H1 (cell line): Measurements from ENCODE around the gene TNS2.

Source experiments
- E2F6 ChIP-seq: IDR thresholded peaks from 2 replicates; pipeline ENCODE4 v1.6.1; 2012; ENCODE audit warnings: inconsistent platforms
- EP300 ChIP-seq, 2 experiments: IDR thresholded peaks; 1 replicate in 1 of 2; 2 replicates in 1 of 2; pipeline ENCODE4 v1.6.1; 2011 to 2012; ENCODE audit warnings: low read depth in 2 of 2, low read length in 2 of 2, mild to moderate bottlenecking in 2 of 2, borderline replicate concordance in 1 of 2, inconsistent platforms in 1 of 2, moderate library complexity in 1 of 2
- EZH2 ChIP-seq: fragments of 200-600 bp; sonication (generic); IDR thresholded peaks from 2 replicates; pipeline ENCODE4 v1.7.1; 2012; ENCODE audit warnings: low read depth, mild to moderate bottlenecking, moderate library complexity, low read length, inconsistent platforms; ENCODE audit not compliant: severe bottlenecking
- POLR2A ChIP-seq, 2 experiments: IDR thresholded peaks; 1 replicate in 1 of 2; 2 replicates in 1 of 2; pipeline ENCODE4 v1.6.1; 2011; ENCODE audit warnings: low read depth in 2 of 2, low read length in 2 of 2, mild to moderate bottlenecking in 2 of 2; ENCODE audit errors: control extremely low read depth in 1 of 2
- RFX5 ChIP-seq: IDR thresholded peaks from 2 replicates; pipeline ENCODE4 v1.6.1; 2011; ENCODE audit warnings: low read depth, low read length, improper control_type of control experiment, borderline replicate concordance
- SP2 ChIP-seq: IDR thresholded peaks from 2 replicates; pipeline ENCODE4 v1.6.1; 2012; ENCODE audit warnings: mild to moderate bottlenecking, low read length, inconsistent platforms
- ZNF274 ChIP-seq: IDR thresholded peaks from 2 replicates; pipeline ENCODE4 v1.7.0; 2012; ENCODE audit warnings: low read length, borderline replicate concordance; ENCODE audit errors: extremely low read depth
- TF ChIP-seq, protein P1 (sequence below), 3 experiments: IDR thresholded peaks; 1 replicate in 2 of 3; 2 replicates in 1 of 3; pipeline versions ENCODE4 v1.5.1 to v1.6.1; 2011; ENCODE audit warnings: low read length in 3 of 3, mild to moderate bottlenecking in 3 of 3, inconsistent platforms in 2 of 3, low read depth in 1 of 3, moderate library complexity in 1 of 3; ENCODE audit not compliant: insufficient read depth in 1 of 3; ENCODE audit errors: control extremely low read depth in 1 of 3

DNA sequence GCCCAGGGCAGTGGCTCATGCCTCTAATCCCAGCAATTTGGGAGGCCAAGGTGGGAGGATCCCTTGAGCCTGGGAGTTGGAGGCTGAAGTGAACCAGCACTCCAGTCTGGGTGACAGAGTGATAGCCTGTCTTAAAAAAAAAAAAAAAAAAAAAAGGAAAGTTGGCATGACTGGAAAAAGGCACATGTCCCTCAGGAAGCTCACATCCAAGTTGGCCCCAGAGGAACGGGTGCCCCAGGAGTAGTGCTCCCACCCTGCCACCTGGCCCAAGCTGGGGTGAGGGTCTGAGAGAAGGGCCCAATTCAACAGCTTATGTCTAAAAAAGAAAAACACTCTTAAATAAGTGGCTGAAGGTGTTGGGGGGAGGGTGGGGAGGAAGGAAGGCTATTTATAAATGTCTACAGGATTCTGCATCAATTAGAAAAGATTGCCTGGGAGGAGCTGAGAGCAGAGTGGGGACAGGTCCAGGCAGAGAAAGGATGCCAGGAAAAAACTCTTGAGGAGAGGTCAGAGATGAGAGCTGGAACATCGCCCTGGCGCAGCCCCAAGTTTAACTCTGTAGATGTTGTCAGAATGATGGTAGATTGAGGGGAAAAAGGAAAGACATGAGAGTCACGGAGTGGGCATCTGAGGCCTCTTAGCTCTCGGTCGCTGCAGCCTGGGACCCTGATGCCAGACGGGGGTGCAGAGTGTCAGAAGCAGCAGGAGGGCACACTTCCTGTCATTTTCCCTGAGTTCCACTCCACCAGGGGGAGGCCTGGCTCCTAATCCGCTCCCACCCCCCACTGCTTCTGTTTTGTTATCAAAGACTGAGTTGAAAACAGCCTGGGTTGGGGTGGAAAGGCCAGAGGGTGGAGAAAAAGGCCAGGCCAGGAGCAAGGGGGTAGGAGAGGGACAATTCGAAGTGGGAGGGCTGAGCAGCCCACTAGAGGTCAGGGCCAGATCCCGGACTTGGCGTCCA is 22.0 kb downstream of the TNS2 start:
- TF ChIP-seq, protein P1, sequence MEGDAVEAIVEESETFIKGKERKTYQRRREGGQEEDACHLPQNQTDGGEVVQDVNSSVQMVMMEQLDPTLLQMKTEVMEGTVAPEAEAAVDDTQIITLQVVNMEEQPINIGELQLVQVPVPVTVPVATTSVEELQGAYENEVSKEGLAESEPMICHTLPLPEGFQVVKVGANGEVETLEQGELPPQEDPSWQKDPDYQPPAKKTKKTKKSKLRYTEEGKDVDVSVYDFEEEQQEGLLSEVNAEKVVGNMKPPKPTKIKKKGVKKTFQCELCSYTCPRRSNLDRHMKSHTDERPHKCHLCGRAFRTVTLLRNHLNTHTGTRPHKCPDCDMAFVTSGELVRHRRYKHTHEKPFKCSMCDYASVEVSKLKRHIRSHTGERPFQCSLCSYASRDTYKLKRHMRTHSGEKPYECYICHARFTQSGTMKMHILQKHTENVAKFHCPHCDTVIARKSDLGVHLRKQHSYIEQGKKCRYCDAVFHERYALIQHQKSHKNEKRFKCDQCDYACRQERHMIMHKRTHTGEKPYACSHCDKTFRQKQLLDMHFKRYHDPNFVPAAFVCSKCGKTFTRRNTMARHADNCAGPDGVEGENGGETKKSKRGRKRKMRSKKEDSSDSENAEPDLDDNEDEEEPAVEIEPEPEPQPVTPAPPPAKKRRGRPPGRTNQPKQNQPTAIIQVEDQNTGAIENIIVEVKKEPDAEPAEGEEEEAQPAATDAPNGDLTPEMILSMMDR (IDR thresholded peaks at IDR 0.05; ENCODE audit: control extremely low read depth in 1 of 3, insufficient read depth in 1 of 3, low read depth in 1 of 3, low read length in 3 of 3): peak in 2 of 3 experiments; percentile 7 to 9; a peak in 1 of 4 replicates
- TF ChIP-seq POLR2A (IDR thresholded peaks at IDR 0.05; ENCODE audit: control extremely low read depth in 1 of 2, low read depth in 2 of 2, low read length in 2 of 2) (no peak), RFX5 (no peak), SP2 (no peak), EZH2 (no peak), ZNF274 (no peak), E2F6 (no peak), EP300 (IDR thresholded peaks at IDR 0.05; ENCODE audit: borderline replicate concordance in 1 of 2, low read depth in 2 of 2, low read length in 2 of 2) (no peak)
